HG03575 (cell line): Measurements from ENCODE around the gene NEXMIF.
"Not testable (repeated sequence)": the region's sequence is repeated elsewhere in the genome, so short reads cannot be mapped to it uniquely, and the experiment has no call there.

Experiments
- ATAC-seq: cut with Tn5 transposase; IDR thresholded peaks from one replicate; pipeline ENCODE4 v1.9.1; 2021; ENCODE audit not compliant: unreplicated experiment, insufficient number of reproducible peaks, low FRiP score; ENCODE audit errors: extremely low read depth

The NEXMIF gene

DNA sequence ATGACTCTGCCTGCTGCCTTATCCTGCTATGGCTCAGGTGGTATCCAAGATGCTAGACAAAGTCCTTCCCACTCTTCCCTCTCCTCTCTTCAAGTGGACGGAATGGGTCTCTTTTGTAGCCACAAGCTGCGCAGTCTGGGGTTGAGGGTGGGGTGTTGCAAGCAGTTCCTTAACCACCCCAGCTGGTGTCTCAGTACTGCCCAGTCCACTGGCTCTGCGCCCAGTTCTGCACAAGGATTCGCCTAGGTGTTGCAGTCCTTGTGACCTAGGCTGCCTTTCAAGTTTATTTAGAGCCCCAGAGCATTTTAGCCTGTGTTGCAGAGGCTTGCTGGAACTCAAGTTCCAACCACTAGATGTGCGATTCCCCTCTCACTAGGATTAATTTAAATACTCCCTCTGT is 120.7 kb downstream of the NEXMIF start:
- ATAC-seq, result no peak

DNA sequence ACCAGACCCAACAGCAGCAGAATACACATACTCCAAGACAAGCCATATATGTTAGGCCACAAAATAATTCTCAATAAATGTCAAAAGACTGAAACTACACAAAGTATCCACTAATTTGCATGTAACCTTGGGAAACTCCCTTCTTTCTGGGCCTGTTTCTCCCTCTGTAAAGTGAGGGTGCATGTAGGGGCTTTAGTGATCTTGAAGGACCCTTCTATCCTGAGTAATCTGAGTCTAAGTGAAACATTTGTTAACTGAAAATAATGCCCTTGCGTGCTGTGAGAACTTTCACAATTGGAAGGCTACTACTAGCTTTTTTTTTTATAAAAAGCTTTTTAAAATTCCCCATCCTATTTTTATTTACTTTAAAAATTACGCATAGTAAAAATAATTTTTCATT is 125.2 kb downstream of the NEXMIF start:
- no peak for ATAC-seq

DNA sequence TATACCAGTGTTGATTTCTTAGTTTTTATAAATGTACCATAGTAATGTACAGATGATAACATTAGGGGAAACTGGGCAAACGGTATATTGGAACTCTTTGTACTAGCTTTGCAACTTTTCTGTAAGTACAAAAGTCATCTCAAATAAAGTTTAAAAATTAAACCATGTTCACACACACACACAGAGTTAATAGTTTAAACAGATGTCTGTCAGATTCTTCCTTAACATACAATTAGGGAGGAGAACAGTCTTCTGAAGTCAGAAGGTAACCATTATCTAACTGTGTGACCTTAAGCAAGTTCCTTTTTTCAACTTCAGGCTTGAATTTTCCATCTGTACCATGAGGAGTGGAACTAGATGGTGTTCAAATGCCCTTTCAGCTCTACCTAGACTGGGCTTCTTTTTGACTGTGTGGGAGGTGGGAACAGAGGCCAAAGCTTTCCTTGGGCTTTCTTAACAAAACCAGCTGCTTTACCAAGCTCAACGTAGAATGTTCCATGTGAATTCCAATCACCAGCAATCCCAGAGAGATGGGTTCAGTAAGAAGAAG is 127.8 kb downstream of the NEXMIF start:
- no peak for ATAC-seq

DNA sequence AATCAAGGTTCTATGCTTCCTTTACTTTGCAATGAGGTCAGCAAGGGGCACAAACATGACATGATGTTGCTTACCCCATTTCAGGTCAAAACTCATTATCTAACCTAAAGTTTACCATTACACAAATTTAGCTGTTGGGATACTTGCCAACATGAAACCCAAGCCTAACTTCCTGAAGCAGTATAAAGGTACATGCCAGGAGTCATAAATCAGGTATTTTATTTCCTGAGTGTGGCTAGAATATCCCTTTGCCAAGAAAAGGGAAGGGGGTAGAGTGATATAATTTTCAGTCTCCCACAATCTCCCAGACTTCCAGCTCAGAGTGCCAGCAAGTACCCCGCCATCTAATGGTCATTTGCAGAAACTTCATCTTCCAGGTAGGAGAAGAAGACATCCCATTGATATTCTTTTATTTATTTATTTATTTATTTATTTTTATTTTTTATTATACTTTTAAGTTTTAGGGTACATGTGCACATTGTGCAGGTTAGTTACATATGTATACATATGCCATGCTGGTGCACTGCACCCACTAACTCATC is 136.6 kb downstream of the NEXMIF start:
- ATAC-seq, result no peak

DNA sequence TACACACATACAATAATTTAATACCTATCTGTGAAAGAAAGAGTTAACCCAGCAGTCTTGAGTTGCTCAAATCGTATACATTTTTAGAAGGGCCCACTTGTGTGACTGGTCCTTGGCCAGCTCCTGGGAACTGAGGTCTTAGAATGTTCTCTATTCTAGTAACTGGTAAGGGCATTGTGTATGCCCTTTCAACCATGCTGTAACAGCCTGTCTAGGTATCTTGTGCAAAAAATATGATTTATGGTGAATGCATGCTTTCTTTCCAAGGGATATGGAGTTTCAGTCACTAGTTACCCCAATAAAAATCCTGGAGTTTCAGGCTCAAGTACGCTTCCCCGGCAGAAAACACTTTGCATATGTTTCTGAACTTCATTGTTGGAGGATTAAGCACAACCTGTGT is 140.6 kb downstream of the NEXMIF start:
- no peak for ATAC-seq

DNA sequence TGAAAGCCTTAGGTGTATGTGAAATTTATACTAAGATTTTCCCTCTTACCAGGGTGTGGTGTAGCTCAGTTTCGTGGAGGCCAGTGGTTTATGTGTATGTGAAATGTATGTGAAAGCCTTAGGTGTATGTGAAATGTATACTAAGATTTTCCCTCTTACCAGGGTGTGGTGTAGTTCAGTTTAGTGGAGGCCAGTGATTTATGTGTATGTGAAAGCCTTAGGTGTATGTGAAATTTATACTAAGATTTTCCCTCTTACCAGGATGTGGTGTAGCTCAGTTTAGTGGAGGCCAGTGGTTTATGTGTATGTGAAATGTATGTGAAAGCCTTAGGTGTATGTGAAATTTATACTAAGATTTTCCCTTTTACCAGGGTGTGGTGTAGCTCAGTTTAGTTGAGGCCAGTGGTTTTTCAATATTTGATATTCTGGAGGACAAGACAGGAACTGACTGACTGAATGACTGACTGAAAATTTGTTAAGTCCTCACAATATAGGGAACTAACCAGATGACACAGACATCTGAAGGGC is 143.7 kb downstream of the NEXMIF start:
- ATAC-seq, result no peak

DNA sequence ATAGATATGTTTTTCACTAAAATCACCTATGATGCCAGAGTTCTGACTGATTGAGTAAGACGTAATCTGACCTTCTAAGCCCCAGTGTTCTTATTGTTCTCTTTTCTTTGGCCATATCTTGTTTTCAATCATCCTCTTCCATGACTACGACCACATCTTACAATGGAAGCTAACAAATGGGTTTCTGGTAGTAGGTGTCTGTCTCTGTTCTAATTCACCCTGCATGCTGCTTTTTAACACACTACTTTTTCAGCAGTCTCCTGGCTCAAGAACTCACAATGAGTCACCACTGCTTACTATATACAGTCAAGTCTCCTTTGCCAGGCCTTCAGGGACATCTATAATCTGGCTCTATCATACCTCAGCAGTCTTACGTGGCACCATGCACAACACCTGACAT is 146.1 kb downstream of the NEXMIF start:
- ATAC-seq, result no peak

DNA sequence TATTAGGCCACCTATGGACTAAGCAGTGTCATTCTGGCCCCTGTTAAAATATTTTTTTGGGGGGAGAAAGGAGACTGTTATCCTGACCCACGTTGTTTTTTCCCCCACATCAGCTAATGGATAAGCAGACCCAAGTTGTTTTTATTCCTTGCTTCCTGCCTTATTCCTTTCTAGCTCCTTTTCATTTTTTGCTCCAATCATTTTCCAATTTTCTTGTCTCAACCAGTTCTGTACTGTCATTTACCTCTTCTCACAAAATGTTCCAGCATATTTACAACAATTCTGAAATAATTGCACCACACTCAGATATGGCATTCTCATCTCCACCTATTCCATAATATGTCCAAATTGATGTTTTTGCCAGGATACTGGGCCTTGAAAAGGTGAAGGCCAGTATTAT is 150.3 kb downstream of the NEXMIF start:
- ATAC-seq, result no peak

DNA sequence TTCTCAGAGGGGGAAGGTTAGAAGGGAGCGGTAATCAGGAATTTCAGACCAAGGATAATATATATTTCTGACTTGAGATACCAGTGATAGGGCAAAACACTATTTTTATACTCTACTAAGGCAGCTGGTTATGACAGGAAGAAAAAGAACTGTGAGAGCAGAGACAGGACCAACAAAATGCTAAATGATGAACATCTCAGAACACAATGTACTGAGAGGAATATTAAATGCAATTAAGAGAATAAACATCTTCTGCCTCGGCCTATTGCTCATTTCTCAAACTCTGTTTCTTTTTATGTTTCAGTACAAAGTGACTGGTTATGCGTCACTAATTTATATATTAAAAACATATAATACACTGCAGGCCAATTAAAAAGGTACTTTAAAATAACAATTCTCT is 188.8 kb downstream of the NEXMIF start:
- no peak for ATAC-seq

DNA sequence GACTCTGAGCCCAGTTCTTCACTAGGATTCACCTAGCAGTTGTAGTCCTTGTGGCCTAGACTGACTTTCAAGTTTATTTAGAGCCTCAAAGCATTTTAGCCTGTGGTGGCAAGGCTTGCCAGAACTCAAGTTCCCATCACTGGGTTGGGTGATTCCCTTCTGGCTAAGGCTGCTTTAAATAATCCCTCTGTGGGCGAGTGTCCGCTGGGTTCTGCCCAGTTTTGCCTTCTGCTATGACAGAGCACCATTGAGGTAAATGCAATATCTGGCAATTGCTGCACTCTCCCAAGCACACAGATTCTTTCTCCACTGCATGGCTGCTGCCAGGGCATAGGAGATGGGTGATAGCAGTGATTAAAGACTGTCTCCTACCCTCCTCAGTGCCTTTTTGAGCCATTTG is 220.0 kb downstream of the NEXMIF start:
- no peak for ATAC-seq

DNA sequence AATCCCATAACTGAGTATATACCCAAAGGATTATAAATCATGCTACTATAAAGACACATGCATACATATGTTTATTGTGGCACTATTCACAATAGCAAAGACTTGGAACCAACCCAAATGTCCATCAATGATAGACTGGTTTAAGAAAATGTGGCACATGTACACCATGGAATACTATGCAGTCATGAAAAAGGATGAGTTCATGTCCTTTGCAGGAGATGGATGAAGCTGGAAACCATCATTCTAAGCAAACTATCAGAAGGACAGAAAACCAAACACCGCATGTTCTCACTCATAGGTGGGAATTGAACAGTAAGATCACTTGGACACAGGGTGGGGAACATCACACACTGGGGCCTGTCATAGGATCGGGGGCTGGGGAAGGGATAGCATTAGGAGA is 223.9 kb downstream of the NEXMIF start:
- ATAC-seq, result not testable (repeated sequence)

DNA sequence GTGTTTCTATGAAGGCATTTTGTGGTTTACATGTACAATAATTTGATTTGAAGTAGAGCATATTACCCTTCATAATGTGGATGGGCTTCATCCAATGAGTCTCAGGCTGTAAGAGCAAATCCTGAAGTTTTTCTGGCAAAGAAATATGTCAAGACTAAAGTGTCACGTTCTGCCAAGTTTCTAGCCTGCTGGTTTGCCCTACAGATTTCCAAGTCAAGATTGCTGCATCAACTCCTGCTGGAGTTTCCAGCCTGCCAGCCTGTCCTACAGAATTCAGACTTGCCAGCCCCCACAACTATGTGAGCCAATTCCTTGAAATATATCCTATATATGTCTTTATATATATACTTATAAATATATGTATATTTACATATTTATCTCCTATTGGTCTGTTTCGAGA is 240.8 kb downstream of the NEXMIF start:
- no peak for ATAC-seq
